Putamen (tissue), 1 donor: ENCODE data around the gene ODAD2.

Experiments used
- DNase-seq: peaks from one replicate; pipeline ENCODE4 v3.0.0-alpha.2; 2016; ENCODE audit warnings: low spot score

ODAD2 gene

DNA sequence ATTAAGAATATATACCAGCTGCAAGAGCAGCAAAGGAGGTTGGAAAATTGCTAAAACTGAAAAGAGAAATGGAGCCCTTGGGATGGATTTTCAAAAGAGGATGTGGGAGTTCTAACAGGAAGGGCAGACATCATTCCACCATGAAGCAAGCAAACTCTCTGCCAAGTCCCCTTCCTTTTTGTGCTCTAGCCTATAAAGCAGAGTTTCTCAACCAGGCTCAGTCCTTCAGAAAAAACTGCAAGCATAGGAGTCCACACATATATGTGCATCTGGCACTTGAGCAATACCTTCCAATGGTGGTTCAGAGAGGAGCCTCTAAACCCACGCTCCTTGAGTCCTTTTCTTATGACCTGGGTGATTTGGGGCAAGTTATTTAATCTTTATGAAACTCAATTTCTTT, 154.7 kb downstream of the ODAD2 start:
- DNase-seq, result no peak

DNA sequence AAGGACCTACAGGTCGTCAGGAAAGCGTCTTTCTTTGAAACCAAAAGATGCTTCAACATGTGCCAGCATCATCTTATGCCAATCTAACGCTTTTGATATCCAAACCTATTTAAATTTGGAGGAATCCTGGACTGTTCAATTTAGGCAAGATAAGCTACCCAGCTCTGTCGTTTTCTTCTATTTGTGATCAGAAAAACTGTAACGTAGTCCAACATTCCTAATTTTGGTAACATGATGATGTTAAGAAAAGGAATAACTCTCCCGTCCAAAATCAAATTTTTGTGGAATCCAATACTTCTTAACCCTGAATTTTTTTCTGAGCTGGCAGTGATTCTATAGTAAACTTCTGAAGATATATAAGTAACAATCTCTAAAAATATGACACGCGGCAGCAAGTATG, 160.0 kb downstream of the ODAD2 start:
- no peak for DNase-seq

DNA sequence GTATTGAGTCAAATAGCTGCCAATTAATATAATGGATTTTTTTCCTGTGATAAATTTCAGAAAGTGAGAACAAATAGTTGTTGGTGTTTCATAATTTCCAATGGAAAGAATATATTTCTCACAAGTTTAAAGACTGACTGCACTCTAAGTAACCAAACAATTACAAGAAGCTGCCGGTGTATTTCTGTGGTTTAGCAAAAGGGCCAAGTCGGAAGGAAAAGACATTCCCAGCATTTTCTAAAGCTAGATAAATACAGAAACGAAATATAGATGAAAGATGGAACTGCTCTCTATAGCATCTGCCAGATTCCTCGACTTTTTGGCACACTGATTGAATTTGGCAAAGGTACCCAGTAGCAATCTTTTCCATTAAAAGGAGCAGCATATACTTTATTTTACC, 160.5 kb downstream of the ODAD2 start:
- no peak for DNase-seq

DNA sequence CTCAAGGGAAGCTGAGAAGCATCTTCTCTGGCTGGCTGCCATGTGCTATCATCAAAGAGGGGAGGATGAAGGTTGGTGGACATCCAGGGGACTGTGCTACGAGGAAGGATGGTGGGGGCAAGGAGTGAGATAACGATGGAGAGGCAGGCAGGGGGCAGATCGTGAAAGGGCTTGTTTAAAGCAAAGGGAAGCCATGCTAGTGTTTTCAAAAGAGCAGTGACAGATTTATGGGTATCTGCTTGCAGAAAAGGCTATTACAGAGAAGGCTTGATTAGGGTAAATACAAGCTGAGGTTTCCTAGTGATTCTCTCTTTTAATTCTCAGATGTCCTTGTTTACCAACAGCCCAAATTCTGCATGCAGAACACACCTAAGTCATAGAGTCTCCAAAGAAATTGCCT, 164.4 kb downstream of the ODAD2 start:
- DNase-seq, result no peak

DNA sequence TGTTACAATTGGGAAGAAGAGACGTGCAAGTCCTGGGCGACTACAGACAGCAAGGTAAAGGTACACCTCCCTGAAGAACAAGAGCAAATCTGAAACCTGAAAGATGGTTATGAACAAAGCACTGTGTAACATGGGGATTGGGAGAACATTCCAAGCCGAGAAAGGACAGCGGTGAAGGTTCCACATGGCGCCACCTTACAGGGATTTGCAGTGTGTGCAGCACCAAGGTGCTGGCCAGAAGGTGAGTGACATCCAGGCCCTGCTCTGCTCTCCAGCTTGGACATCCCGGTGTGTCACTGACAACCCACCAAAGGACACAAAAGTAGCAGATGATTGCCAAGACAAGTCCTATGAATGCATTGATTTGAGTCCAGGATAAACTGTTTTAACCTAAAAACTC, 165.1 kb downstream of the ODAD2 start:
- DNase-seq, result no peak

DNA sequence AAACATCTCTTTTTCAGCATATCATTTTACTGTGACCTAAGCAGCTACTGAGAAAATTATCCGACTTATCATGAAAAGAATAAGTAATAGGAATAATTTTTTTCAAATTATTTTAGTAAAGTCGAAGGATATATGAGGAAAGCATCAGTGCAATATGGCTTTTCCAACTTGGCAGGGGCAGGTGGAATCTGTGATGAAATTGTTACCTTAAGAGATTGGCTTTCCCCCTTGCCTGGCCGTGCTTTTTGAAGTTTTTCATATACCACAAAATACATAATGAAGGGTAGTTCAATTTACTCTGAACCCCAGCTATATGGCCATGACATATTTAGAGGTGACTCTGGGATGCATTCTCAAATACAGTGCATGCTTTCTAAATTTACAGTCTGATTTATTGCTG, 166.1 kb downstream of the ODAD2 start:
- DNase-seq, result no peak

DNA sequence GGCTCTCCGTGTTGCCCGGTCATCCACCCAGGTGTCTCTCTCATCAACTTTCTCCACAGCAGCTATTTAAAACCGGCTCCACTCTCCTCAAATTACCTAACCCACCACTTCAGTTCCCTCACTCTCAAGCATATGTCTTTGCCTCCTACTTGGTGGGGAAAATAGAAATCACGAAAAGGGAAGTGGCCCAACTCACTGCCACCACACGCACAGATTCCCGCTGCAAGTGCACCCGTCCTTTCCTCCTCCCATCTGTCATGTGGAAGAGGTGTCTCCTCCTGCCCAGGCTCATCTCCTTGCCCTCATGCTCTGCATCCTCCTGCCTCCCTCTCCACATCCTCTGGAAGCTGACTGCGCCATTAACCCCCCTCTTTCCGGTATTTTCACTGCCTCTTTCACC, 172.5 kb downstream of the ODAD2 start:
- DNase-seq, result no peak

DNA sequence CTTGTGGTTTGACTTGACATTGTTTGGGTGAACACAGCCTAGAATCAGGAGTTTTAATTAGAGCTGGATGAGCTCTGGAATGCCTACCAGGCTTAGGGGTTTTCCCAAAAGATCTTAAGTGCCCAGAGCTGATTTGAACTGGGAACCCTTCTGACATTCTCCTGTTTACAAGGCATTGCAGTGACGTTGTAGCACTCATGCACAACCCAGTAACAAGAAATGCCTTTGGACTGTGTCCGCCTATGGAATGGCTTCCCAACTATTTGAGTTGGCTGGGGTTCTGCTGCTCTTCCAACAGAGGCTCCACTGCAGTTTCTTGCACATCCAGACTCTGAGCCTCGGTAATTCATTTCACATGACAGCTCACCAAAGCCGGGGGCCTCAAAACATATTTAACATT, 176.6 kb downstream of the ODAD2 start:
- DNase-seq, result no peak

DNA sequence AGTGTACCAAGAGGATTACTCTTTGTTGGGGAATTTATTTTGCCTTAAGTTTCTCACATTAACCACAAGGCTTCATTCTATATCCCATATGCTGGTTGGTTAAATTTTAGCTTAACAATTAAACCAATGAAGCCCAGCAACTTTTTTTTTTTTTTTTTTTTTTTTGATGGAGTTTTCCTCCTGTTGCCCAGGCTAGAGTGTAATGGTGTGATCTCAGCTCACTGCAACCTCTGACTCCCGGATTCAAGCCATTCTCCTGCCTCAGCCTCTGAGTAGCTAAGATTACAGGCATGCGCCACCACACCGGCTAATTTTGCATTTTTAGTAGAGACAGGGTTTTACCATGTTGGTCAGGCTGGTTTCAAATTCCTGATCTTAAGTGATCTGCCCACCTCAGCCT, 178.2 kb downstream of the ODAD2 start:
- DNase-seq, result no peak

DNA sequence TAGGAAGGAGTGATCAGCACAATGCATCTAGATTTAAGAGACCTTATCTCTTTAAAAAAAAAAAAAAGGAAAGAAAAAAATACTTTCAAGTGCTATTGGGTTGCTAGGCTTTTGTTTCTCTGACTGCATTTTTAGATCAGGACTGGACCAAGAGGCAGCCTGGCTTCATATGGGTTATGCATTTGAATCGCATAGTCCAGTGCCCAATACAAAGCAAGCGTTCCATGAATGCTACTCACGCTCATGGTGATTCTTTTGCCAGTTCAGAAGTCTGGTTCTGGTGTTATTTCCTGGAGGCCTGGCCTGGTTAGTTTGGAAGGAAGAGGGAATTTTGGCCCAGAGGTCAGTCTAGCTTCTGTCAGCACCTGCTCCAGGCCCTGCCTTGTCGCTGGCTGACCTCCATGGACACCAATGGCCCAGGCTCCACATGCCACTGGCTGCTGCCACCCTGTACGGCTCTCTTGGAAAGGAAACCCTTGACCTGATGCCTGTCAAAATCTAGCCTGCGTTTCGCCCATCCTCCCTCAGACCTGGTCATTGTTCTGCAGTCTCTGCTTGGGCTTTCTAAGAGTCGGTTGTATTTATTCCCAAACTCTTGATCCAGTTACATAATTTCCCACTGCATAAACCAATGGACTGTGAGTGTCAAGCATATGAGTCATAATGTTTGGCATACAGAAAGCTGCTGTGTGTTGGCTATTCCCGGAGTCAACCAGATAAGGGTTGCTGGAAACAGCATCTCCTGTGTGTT, 178.9 kb downstream of the ODAD2 start:
- DNase-seq, result no peak

DNA sequence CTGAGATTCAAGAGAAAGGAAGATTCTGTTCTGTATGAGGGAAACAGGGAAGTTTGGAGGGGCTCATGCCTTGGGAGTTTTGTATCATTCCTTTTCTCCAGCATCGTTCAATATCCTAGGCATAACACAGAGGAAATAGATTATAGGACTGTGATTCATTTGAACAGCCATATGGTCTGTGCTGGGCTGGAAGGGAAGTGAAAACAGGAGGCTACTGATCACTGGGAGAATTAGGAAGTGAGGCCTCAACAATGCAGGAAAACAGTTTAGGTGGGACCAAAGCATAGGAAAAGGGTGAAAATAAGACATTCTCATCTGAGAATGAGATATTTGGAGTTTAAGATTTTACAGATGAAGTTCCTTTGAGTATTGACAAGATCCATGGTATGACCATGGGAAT, 182.6 kb downstream of the ODAD2 start:
- DNase-seq, result no peak

DNA sequence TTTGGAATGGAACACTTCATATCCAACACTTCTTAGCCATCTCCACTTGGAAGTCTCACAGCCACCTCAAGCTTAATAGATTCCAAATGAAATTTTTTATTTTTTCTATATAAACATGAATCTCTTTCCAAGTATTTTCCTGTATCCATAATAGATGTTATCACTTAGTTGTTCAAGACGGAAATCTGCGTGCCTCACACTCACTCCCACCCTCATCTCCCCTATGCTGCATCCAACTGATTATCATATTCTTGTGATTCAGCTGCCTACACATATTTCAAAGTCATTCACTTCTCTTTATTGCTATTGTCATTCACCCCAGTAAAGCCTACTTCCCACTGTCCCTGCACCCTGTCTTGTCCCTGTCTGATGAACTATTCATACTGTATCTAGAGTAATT, 183.0 kb downstream of the ODAD2 start:
- no peak for DNase-seq

DNA sequence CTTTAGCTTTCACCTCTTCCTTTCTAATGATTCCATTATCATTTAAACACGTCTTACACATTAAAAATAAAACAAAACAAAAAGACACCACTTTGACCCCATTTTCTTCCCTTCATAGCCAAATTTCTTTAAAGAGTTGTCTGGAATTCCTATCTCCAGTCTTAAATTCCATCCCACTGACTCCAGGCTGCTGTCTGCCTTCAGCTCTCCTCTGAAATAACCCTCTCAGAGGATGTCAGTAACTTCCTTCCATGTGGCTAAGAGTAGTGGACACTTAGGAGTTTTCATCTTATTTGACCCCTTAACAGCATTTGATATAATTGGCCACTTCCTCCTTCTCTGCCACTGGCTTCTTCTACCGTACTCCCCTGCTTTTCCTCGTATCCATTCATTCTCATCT, 183.6 kb downstream of the ODAD2 start:
- no peak for DNase-seq

DNA sequence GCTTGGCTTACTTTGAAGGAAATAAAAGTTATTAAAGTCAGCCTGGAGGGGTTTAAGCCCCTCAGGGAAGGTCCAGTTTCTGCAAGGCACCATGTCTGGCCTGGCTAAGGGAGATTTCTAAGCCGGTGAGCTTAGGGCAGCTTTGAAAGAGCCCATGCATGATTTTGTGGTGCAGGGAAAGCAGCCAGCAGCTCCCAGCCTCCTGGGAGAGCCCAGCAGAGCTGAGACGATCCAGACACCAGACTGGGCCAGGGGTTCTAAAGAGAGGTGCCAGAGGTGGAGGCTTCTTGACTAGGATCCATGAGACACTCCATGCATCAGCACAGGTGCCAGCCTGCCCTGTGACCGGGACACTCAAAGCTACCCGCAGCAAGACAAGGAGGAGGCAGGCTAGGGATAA, 193.7 kb downstream of the ODAD2 start:
- DNase-seq, result no peak

DNA sequence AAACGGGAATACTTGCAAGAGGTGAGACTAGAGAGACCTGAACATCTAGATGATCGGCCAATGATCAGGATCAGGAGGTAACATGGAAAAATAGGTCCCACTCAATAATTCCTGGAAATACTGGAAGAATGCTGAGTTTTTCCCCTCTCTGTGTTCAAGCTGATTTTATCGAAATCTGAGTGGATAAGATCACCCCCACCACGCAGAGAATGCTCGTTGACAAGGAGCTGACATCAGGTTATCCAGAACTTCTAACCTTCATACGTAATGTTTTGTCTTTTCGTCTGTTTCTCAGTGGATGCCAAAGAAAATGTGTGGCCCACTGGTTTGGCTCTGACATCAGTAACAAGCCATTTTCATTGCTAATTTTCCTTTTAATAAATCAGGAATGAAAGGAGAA, 194.7 kb downstream of the ODAD2 start:
- no peak for DNase-seq

DNA sequence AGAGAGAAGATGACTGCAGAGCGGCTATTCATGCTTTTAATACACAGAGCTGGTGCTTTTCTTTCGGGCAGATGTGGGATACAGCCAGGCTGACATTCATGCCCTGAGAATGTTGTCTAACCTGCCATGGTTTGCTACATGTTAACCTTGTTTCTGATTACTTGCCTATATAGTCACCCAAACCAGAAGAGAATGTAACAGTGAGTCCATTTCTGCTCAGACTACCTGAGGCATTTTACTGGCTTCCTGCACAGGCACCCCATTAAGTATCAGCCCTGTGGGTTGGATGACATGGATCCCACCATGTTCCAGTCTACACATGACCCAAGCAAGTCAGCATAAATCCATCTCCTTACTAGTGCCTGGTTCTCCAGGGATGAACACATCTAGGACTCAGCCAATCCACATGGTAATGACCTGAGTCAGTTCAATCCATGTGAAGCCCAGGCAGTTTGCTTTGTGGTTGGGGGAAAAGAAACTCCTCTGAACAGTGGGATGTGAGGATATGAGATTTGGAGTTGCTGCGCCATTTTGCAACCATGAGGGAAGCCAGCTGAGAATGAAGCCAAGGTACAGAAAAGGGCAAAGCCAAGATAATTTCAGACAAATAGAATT, 197.6 kb downstream of the ODAD2 start:
- DNase-seq, result no peak

DNA sequence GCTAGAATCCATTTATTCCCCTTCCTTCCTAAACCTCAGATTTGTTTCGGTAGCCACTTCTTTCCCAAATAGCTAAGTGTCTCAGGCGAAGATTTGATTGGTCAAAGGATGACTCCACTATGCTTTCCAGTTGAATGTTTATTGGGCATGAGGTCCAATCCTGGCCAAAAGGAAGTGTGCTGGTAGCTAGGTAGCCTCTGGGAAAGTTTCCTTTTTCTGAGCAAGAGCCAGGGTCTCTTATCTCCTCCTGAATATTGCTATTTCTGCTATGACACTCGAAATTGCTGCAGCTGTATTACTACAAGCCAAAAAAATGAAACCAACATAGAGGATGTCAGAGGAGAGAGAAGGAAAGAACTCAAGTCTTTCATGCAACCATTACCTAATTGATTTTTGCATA, 199.8 kb downstream of the ODAD2 start:
- no peak for DNase-seq

DNA sequence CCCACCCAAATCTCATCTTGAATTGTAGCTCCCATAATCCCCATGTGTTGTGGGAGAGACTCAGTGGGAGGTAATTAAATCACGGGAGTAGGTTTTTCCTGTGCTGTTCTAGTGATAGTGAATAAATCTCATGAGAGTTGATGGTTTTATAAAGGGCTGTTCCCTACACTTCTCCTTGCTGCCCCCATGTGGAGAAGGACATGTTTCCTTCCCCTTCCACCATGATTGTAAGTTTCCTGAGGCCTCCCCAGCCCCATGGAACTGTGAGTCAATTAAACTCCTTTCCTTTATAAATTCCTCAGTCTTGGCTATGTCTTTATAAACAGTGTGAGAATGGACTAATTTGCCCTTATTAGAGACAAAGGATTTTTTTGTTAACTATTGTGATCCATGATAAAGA, 204.7 kb downstream of the ODAD2 start:
- DNase-seq, result no peak

DNA sequence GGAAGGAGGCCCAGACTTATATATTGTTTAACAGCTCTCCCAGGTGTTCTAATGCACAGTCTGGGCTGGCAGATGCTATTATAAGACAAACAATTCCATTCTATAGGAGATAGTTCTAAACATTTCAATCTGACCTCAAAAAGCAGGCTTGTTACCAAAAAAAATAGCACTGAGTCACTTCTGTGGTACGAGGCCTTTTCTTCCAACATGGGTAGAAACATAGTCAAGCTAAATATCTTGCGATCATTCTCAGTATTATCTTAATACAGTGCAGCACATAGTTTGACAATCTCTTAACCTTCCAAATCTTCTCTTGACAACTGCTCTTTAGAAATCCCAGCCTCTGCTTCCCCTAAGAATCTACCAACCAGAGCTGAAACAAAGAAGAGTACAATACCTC, 206.7 kb downstream of the ODAD2 start:
- DNase-seq, result no peak

DNA sequence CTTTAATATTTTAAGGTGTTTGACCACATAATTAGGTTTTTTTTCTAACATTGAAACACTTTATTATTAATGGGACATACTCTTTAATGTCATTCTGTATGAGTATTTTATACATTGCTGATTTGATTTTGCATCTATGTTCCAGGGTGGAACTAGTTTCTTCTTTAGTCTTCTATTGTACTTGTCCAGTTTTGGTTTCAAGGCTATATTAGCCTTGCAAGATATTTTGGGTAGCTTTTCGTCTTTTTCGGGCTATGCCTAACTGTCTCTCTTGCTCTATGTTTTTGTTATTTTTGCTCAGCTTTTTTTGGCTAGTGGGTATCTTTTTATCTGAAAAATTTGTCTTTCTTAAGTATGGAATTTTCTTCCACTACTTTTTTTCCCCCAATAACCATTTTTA, 214.6 kb downstream of the ODAD2 start:
- no peak for DNase-seq

DNA sequence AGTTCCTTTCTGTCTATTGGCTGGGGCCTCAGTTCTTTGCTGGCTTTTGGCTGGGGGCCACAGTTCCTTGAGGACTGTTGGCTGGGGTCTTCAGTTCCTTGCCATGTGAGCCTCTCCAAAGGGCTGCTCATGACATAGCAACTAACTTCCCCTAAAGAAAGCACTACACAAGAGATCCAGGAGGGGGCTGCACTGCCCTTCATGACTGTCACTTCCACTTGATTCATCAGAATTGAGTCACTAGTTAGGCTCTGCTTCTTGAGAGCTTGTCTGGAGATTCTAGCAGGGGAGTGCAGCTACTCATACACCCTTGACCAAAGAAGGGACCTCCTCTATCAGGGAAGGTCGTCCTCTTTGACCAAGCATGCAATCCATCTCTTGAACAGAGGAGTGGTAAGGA, 215.2 kb downstream of the ODAD2 start:
- no peak for DNase-seq

DNA sequence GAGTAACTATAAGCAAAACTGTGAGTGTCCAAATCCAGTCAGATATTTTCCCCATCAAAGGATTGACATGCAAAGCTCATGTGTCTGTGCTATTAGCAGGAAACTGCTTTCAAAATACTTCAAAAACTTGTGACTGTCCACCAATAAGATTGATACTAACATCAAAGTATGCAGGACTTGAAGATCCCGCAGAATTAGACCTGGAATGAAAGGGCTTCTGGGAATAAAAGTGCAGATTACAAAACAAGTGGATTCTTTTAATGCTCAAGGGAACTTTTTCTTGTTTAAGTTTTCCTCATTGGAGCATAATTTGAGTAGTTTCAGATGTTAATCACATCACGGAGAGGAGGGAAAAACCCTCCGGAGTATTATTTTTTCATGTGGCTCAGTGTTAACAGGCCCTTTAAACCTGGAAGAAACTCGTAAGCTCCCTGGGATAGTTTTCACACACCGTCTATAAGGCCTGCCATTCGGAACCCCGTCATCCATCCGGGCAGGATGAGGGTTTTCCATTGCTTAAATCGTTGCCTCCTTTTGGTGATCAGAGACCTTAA, 219.3 kb downstream of the ODAD2 start:
- no peak for DNase-seq

DNA sequence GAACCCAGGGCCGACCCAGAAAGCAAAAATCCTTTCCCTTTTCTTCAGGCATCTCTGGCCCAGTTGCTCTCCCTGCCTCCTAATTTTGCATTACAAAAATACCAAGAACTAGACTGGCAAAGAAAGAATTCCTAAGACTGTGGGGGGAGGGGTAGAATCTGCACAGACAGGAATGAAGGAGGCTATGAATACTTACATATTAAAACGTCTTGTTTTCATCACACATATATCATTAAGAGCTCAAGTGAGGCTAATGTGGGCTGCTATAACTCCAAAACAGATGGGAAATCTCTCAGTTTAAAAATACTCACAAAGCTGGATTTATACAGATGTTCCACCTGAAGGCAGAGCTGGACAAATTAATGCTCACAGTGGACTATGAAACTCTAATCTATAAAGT, 224.0 kb downstream of the ODAD2 start:
- DNase-seq, result no peak

DNA sequence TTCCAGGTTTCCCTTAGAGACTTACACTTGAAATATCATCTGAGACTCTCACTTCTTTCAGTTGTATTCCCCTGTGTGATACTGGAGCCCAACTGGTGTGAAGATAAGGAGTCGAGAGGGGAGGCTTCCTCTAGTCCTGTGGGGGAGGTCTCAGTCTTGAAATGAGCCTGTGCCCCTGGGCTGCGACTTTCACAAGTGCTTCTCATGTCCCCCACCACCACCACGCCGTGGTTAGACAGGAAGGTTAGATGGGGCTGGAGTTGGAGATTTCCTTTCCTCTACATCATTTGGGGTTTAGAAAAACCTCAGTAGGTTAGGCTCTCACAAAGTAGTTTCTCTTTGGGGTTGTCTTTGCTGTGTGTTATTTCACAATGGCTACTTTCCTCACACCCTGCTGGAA, 227.6 kb downstream of the ODAD2 start:
- DNase-seq, result no peak
